Measurements from ENCODE around the gene MYPOP.

MYPOP gene

DNA sequence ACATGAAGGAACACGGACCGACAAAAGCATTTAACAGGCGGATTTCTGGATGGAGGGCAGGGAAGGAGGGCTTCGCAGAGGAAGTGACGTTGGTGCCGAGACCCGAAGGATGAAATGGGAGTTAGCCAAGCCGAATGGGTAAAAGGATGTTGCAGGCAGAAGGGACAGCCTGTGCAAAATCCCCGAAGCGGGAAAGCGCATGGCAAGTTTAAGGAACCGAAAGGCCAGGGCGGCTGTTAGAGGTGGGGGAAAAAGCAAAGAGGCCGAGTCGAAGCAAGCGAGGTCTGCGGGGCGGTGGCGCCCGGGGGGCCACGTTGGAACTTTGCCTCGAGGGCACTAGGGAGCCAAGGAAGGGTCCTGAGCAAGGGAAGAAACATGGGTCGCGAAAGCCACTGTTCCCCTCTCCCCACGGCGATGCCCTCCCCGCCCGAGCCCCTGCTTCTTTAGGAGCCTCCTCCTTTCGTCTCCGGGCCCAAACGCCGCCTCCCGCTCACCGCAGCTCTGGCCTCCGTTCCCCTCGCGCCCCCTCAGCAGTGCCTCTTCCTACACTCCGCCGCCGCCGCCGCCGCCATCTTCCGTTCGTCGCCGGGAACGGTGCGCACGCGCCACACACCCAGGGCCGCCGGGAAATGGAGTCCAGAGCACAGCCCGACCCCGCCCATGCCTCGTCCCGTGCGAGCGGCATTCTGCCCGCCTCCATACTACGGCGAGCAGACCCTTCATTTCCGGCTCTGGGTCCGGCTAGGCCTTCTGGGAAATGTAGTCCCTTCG lies 39.7 kb downstream of the MYPOP start, which contains the start of gene SYMPK:
Gene SYMPK, minus strand, starts transcription at position 584 of the 771 bp plus-strand sequence. CDS start 8,652 bp downstream, outside the sequence.
- DNase-seq = peak; percentile 99

DNA sequence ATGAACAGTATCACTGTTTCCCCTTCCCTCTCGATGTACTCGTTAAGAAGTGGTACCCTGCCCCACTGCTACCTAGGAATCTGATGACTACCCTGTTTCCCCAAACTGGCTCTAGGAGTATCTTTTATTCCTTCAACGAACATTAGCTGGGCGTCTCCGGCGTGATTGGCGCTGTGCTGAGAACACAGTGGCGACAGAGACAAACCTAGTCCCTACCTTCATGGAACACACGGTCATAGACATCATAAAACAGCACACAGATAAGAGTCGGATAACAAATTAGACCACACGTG lies 40.2 kb downstream of the MYPOP start:
- no peak for DNase-seq

DNA sequence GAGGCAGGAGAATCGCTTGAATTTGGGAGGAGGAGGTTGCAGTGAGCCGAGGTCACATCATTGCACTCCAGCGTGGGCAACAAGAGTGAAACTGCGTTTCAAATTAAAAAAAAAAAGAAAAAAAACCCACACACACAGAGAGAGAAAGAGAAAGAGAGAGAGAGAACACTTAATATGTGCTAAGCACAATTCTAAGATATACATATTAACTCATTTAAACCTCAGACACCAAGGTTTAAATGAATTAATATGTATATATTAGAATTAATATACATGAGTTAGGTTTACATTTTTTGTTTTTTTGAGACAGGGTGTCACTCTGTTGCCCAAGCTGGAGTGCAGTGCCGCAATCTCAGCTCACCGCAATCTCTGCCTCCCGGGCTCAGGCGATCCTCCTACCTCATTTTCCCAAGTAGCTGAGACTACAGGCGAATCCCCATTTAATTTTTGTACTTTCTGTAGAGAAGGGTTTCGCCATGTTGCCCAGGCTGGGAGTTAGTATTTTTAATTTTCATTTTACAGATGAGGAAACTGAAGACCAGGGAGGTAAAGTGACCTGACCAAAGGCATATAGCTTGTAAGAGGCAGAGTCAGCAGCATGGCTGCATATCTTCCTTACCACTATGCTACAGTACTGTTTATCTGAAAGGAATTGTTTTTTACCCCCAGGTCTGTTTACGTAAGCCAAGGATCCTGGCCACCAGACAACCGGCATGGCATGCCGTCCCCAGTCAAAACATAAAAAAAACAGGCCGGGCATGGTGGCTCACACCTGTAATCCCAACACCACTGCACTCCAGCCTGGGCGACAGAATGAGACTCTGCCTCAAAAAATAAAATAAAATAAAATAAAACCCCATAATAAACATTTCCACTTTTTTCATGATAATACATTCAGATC lies 41.8 kb downstream of the MYPOP start:
- no peak for DNase-seq

DNA sequence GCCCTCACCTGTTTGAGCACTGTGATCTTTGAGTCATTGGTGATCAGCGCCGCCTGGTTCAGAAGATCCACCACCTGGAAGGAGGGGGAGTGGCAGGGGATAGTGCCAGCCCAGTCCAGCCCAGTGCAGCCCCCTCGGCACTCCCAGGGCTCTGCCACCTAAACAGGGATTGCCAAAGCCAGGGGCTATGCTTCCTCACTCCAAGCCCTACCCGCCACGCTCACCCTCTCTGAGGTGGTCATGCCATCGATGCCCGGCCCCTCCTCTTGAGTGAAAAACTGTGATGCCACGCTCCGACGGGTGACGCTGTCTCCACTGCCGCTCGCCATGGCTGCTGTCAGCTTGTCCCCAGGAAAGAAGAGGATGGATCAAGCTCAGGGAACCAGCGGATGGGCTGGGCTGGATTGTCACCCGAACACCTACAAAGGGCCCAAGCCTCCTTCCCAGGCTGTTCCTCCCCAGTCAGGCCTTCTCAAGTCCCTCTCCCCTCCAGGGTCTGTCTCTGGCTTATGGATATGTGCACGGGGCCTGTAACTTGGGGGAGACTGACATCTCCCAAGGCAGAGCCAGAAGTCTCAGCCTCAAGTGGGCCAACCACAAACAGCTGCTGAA lies 48.1 kb downstream of the MYPOP start:
- no peak for DNase-seq

DNA sequence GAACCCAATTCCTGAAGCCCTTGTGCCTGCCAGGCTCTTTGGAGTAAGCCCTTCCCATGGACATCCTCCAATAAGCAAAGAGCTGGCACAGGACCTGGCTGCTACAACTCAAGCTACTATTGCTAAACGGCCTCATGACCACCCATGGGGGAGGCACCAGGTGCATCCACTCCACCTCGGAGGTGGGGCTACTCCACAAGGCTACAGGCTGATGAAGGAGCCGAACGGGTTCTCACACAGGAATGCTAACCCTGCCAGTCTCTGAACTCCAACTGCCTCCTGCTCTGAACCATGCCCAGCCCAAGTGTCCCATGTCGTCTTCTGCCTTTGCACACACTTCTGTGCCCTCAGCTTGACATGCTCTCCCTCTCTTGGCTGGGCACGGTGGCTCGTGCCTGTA lies 49.4 kb downstream of the MYPOP start:
- DNase-seq = no peak

DNA sequence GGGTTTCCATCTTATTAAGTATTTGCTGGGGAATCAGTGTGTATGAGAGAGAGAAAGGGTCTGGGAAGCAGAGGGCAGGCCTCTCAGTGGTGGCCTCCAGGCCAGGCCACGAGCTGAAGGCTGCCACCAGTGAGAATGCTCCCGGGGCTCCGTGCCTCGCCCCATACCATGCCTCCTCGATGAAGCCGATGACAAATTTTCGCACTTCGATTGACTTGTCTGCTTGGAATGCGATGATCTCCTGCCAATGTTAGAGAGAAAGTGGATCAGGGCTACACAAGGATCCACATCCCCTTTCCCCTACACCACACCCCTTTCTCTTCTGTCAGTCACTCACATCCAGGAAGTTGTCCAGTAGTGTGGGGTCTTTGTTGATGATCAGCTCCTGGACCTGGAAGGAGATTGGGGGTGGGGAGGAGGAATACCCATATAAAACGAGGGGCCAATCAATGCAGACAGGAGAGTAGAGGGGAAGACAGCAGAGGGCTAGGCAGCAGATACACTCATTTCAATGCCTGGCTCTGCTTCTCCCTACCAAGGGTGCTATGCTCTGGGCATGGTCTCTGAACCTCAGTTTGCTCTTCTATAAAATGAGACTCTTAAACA lies 50.2 kb downstream of the MYPOP start:
- DNase-seq = peak; percentile 87

DNA sequence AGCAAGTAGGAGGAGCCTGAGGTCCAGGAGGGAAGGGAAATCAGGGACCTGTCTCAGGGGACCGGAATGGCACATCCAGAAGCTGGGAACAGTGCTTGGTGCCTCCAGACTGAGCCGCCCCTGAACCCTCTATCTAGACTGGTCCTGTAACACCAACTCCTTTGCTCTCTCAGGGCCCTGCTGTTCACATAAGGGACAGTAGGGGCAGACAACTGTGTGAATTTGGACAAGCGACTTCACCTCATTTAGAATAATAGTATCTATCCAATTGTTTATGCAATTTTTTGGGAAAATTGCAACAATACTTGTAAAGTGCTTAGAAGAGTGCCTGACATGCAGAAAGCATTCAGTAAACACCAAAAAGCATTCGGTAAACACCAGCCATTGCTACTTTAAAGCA lies 53.5 kb downstream of the MYPOP start:
- no peak for DNase-seq

DNA sequence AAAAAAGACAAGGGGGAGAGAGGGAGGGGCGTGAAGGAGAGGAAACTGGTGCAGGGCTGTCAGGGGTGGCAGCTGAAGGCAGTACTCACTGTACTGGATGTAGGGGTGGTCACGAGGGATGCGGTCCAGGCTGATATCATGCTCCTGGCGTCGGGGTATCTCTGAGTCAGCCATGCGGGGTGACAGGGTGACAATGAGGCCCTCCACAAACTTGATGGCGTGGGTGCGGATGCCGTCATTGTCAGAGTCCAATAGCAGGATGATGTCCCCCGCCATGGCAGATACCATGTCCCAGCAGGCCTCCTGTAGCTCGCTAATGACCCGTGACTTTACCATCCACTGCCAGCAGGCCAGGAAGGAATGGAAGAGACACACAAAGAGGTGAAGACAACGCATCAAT lies 54.8 kb downstream of the MYPOP start:
- no peak for DNase-seq

DNA sequence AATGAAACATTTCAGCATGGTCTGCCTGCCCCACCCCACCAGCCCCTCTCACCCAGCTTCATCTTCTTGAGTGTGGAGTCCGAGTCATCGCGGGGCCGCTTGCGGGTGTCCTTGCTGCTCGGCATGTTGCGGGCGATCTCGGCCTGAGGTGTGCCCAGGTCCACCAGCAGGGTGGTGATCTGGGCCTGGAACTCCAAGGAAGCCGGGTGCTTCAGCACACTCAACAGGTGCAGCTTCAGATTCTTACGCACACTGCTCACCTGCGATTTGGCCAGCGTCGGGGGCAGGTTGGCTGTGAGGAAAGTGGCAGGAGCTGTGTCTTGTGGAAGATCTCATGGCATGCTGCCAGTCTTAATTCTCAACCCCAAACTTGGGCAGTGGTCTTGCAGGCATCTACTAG lies 60.2 kb downstream of the MYPOP start:
- DNase-seq = no peak

All from EL (cell line).